Motor neuron (in vitro differentiated cells): ENCODE measurements around the gene NIT1. TPM values are rescaled to one million over a fixed set of nuclear protein-coding genes. Genes with fewer than 3 reads are reported as not detected.
A peak's percentile ranks its signal among the peaks of the same experiment; 100 is the strongest.

Experiments used
- ATAC-seq, 8 experiments: fragments of 200-7000 bp; cut with Tn5 transposase; replicated peaks in 6 of 8; 2 replicates each; pipeline ENCODE4 v1.8.0; 2021; ENCODE audit warnings: mild to moderate bottlenecking in 8 of 8, moderate library complexity in 8 of 8
- H3K27ac ChIP-seq, 2 donors: fragments of 250-450 bp; sonication (Bioruptor Pico); 2 replicates each; pipeline ENCODE4 v1.9.0; 2021; ENCODE audit warnings: antibody characterized with exemption in 2 of 2, mild to moderate bottlenecking in 2 of 2, moderate library complexity in 1 of 2
- H3K4me1 ChIP-seq, 2 donors: fragments of 250-450 bp; sonication (Bioruptor Pico); replicated peaks in 1 of 2; 2 replicates each; pipeline ENCODE4 v1.6.1; 2021; ENCODE audit warnings: antibody characterized with exemption in 2 of 2, mild to moderate bottlenecking in 2 of 2, moderate library complexity in 1 of 2
- H3K4me3 ChIP-seq, 5 donors: fragments of 250-450 bp; sonication (Bioruptor Pico); 2 replicates each; pipeline ENCODE4 v1.9.0; 2021; ENCODE audit warnings: antibody characterized with exemption in 5 of 5, mild to moderate bottlenecking in 5 of 5, moderate library complexity in 4 of 5
- WGBS, 10 experiments: fragments of 450-650 bp; shearing (Covaris generic); methylation state at CpG; one replicate each; pipeline ENCODE4 v1.0.0; 2022; 5-methylcytosine and 5-hydroxymethylcytosine counted together
- in situ Hi-C, 9 experiments: fragments of 400-800 bp; cut with MboI; loops; one replicate each; pipeline ENCODE4 v1.15.0; 2021; ENCODE audit warnings: low sequenced_read_pairs in 9 of 9, low pct_unique_long_range_greater_than_20kb in 2 of 9; ENCODE audit not compliant: unreplicated experiment in 9 of 9
- total RNA-seq, 8 experiments: library from RNA; unstranded; fragments of 300-600 nt; gene quantifications; 2 replicates each; pipeline versions ENCODE4 v1.2.3 to v1.2.4, GENCODE V29; 2022

NIT1 gene
- total RNA-seq, 8 experiments from 2014 or later: 27.7 to 59.0 (median 45.7) TPM

GRCh38 chr1:161140755-161141400 is 23.0 kb downstream of the NIT1 start:
- no peak for ATAC-seq
- in situ Hi-C loops: loop anchor here in 1 of 9 experiments (25.0 kb wide), 1 partner anchor 104 kb away; the partner anchor contains the start of genes TSTD1 and USF1
- Histone ChIP-seq H3K4me1 (no peaks in the 10 kb centered on the region), H3K4me3 (no peak overlapping the region), H3K27ac (no peak overlapping the region)
- WGBS, 10 experiments: 89 to 100% (median 99%) methylated on average over 1 to 29 of the region's 29 CpGs; no CpG with 5 or more reads in 2 of the 10 experiments

- in situ Hi-C loops: loop anchor here in 1 of 9 experiments (25.0 kb wide), 1 partner anchor 109 kb away; the partner anchor contains the start of genes TSTD1 and USF1
- Histone ChIP-seq H3K4me3 (no peak overlapping the region), H3K4me1 (no peaks in the 10 kb centered on the region), H3K27ac (no peak overlapping the region)
- 50 to 94% (median 82%) methylated on average over 1 to 3 of the region's 3 CpGs for WGBS, 10 experiments
- no peak for ATAC-seq
Measured at GRCh38 chr1:161145832-161146231, 27.9 kb downstream of the NIT1 start.

- H3K27ac ChIP-seq: peak overlapping the region; percentile 98
- ATAC-seq: no peak
- H3K4me3 ChIP-seq: peak overlapping the region; percentile 47 to 87 (median 79)
- 3 to 100% (median 56%) methylated on average over 1 to 8 of the region's 9 CpGs; no CpG with 5 or more reads in 2 of the 10 experiments for WGBS, 10 experiments
- H3K4me1 ChIP-seq: peaks cover 5 to 11% of the 10 kb centered on the region in 2 donors
- in situ Hi-C loops: loop anchor here in 1 of 9 experiments (25.0 kb wide), 1 partner anchor 741 kb away; the partner anchor contains the start of gene VANGL2
Measured at GRCh38 chr1:161153176-161153575, 35.3 kb downstream of the NIT1 start.

- Histone ChIP-seq H3K4me3 (peak within 1 kb of the TSS; percentile 47 to 87 (median 79)), H3K4me1 (peaks cover 9 to 15% of the 10 kb centered on the region in 2 donors), H3K27ac (peak within 1 kb of the TSS; percentile 98)
- peak; percentile 94 to 97 (median 96) for ATAC-seq
- in situ Hi-C loops: loop anchor here in 1 of 9 experiments (25.0 kb wide), 1 partner anchor 742 kb away; the partner anchor contains the start of gene VANGL2
- 0 to 4% (median 1%) methylated on average over 1 to 29 of the region's 33 CpGs for WGBS, 10 experiments
Measured at GRCh38 chr1:161153682-161154337, 35.9 kb downstream of the NIT1 start, which contains the start of gene UFC1. UFC1 (plus strand) TSS chr1:161153978; CDS start chr1:161153998, 20 bp downstream.

GRCh38 chr1:161157867-161158266 is 40.0 kb downstream of the NIT1 start:
- Histone ChIP-seq H3K27ac (no peak overlapping the region), H3K4me1 (peaks cover 17 to 20% of the 10 kb centered on the region in 2 donors), H3K4me3 (no peak overlapping the region)
- 94 to 100% (median 100%) methylated on average over 1 of the region's 1 CpG; no CpG with 5 or more reads in 5 of the 10 experiments for WGBS, 10 experiments
- in situ Hi-C loops: loop anchor here in 1 of 9 experiments (25.0 kb wide), 1 partner anchor 746 kb away; the partner anchor contains the start of gene VANGL2
- no peak for ATAC-seq

GRCh38 chr1:161158316-161159010 is 40.6 kb downstream of the NIT1 start:
- in situ Hi-C loops: loop anchor here in 1 of 9 experiments (25.0 kb wide), 1 partner anchor 746 kb away; the partner anchor contains the start of gene VANGL2
- H3K4me1 ChIP-seq: peaks cover 17 to 18% of the 10 kb centered on the region in 2 donors
- peak overlapping the region; percentile 96 to 97 for H3K27ac ChIP-seq
- H3K4me3 ChIP-seq: peak overlapping the region; percentile 81 to 99 (median 95)
- ATAC-seq: no peak
- WGBS, 10 experiments: 40 to 100% (median 80%) methylated on average over 1 to 7 of the region's 9 CpGs; no CpG with 5 or more reads in 2 of the 10 experiments

- peaks cover 17% of the 10 kb centered on the region in 2 donors for H3K4me1 ChIP-seq
- WGBS, 10 experiments: 0 to 25% (median 4%) methylated on average over 2 to 22 of the region's 60 CpGs; no CpG with 5 or more reads in 4 of the 10 experiments
- in situ Hi-C loops: loop anchor here in 1 of 9 experiments (25.0 kb wide), 1 partner anchor 747 kb away; the partner anchor contains the start of gene VANGL2
- peak within 1 kb of the TSS; percentile 81 to 99 (median 95) for H3K4me3 ChIP-seq
- ATAC-seq: peak; percentile 90 to 96 (median 94)
- H3K27ac ChIP-seq: peak within 1 kb of the TSS; percentile 96 to 97
Measured at GRCh38 chr1:161159087-161159912, 41.4 kb downstream of the NIT1 start, which contains the start of gene USP21. USP21 (plus strand) TSS chr1:161159500; CDS start chr1:161160641, 1,141 bp downstream.

GRCh38 chr1:161159913-161160243 is 42.0 kb downstream of the NIT1 start:
- H3K27ac ChIP-seq: peak overlapping the region; percentile 96 to 97
- H3K4me3 ChIP-seq: peak overlapping the region; percentile 81 to 99 (median 95)
- peaks cover 12% of the 10 kb centered on the region in 2 donors for H3K4me1 ChIP-seq
- in situ Hi-C loops: loop anchor here in 1 of 9 experiments (25.0 kb wide), 1 partner anchor 748 kb away; the partner anchor contains the start of gene VANGL2
- no peak for ATAC-seq
- 27% methylated on average over 3 of the region's 11 CpGs; no CpG with 5 or more reads in 9 of the 10 experiments for WGBS, 10 experiments

GRCh38 chr1:161160671-161161145 is 42.8 kb downstream of the NIT1 start:
- 75 to 100% (median 94%) methylated on average over 2 to 17 of the region's 22 CpGs; no CpG with 5 or more reads in 2 of the 10 experiments for WGBS, 10 experiments
- no peak overlapping the region for H3K27ac ChIP-seq
- peaks cover 10 to 15% of the 10 kb centered on the region in 2 donors for H3K4me1 ChIP-seq
- in situ Hi-C loops: loop anchor here in 1 of 9 experiments (25.0 kb wide), 1 partner anchor 748 kb away; the partner anchor contains the start of gene VANGL2
- no peak for ATAC-seq
- peak overlapping the region in 1 of 5 donors; percentile 81 for H3K4me3 ChIP-seq

GRCh38 chr1:161161652-161162051 is 43.7 kb downstream of the NIT1 start:
- Histone ChIP-seq H3K4me1 (peaks cover 10 to 15% of the 10 kb centered on the region in 2 donors), H3K4me3 (no peak overlapping the region), H3K27ac (no peak overlapping the region)
- ATAC-seq: no peak
- in situ Hi-C loops: loop anchor here in 1 of 9 experiments (25.0 kb wide), 1 partner anchor 749 kb away; the partner anchor contains the start of gene VANGL2
- 70 to 100% (median 93%) methylated on average over 1 to 3 of the region's 5 CpGs; no CpG with 5 or more reads in 7 of the 10 experiments for WGBS, 10 experiments

- Histone ChIP-seq H3K4me1 (peaks cover 11 to 15% of the 10 kb centered on the region in 2 donors), H3K4me3 (no peak overlapping the region), H3K27ac (no peak overlapping the region)
- in situ Hi-C loops: loop anchor here in 1 of 9 experiments (25.0 kb wide), 1 partner anchor 750 kb away; the partner anchor contains the start of gene VANGL2
- ATAC-seq: no peak
- 82 to 92% (median 87%) methylated on average over 3 to 5 of the region's 7 CpGs; no CpG with 5 or more reads in 4 of the 10 experiments for WGBS, 10 experiments
Measured at GRCh38 chr1:161162052-161162451, 44.1 kb downstream of the NIT1 start.
